ENCODE data around the gene SLIT3.

DNA sequence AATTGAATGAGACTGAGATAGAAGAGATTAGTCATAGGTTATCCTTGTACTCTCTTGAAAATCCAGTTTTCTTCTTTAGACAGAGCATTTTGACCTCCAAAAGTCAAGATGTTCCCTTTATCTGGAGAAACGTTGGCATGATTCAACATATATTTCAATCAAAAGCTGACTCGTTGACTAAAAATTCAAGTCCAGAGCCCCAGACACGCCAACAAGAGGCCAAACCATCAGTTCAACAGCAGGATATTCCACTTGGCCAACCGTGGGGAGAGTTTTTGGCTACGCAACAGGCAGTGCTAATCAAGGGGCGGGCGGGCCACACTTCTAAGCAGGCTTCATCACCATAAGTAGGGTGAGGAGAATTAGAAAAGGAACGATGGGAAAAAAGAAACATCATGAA is 119.1 kb downstream of the SLIT3 start:
- TF ChIP-seq, protein P1, sequence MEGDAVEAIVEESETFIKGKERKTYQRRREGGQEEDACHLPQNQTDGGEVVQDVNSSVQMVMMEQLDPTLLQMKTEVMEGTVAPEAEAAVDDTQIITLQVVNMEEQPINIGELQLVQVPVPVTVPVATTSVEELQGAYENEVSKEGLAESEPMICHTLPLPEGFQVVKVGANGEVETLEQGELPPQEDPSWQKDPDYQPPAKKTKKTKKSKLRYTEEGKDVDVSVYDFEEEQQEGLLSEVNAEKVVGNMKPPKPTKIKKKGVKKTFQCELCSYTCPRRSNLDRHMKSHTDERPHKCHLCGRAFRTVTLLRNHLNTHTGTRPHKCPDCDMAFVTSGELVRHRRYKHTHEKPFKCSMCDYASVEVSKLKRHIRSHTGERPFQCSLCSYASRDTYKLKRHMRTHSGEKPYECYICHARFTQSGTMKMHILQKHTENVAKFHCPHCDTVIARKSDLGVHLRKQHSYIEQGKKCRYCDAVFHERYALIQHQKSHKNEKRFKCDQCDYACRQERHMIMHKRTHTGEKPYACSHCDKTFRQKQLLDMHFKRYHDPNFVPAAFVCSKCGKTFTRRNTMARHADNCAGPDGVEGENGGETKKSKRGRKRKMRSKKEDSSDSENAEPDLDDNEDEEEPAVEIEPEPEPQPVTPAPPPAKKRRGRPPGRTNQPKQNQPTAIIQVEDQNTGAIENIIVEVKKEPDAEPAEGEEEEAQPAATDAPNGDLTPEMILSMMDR (conservative IDR thresholded peaks at IDR 0.05), result no peak
- TF ChIP-seq EZH2 (IDR thresholded peaks at IDR 0.05; ENCODE audit: low read depth), result no peak

Measured in PC-9 (cell line).